Neuronal stem cell (in vitro differentiated cells): ENCODE results near the gene RNF212.
A peak's percentile ranks its signal among the peaks of the same experiment; 100 is the strongest.

Source experiments
- DNase-seq: peaks from one replicate; pipeline ENCODE4 v3.0.0-alpha.2; 2013; ENCODE audit warnings: low spot score
- H2AFZ ChIP-seq: one replicate; pipeline ENCODE4 v1.6.1; 2013; ENCODE audit warnings: mild to moderate bottlenecking, low read length, inconsistent platforms
- H2AK5ac ChIP-seq: 2 replicates; pipeline ENCODE4 v1.6.1; 2013; ENCODE audit warnings: low read depth, mild to moderate bottlenecking, inconsistent platforms, low read length, moderate library complexity, mixed read lengths
- H2BK120ac ChIP-seq: 2 replicates; pipeline ENCODE4 v1.6.1; 2013; ENCODE audit warnings: low read depth, mild to moderate bottlenecking, inconsistent platforms, low read length, moderate library complexity, mixed read lengths
- H2BK12ac ChIP-seq: one replicate; pipeline ENCODE4 v1.6.1; 2013; ENCODE audit warnings: low read length, inconsistent platforms
- H2BK15ac ChIP-seq: 2 replicates; pipeline ENCODE4 v1.6.1; 2013; ENCODE audit warnings: mild to moderate bottlenecking, low read length, inconsistent platforms, mixed read lengths
- H2BK5ac ChIP-seq: one replicate; pipeline ENCODE4 v1.6.1; 2013; ENCODE audit warnings: inconsistent platforms, mild to moderate bottlenecking, low read length, moderate library complexity
- H3K14ac ChIP-seq: one replicate; pipeline ENCODE4 v1.6.1; 2013; ENCODE audit warnings: low read length, inconsistent platforms
- H3K18ac ChIP-seq: 2 replicates; pipeline ENCODE4 v1.6.1; 2013; ENCODE audit warnings: low read length, inconsistent platforms
- H3K23ac ChIP-seq: 2 replicates; pipeline ENCODE4 v1.6.1; 2013; ENCODE audit warnings: low read depth, mild to moderate bottlenecking, mixed read lengths, low read length, inconsistent platforms; ENCODE audit not compliant: poor library complexity
- H3K27ac ChIP-seq: replicated peaks from 3 replicates; pipeline ENCODE4 v1.5.1; 2013; ENCODE audit warnings: low read length, inconsistent platforms
- H3K27me3 ChIP-seq, 3 experiments: 2 replicates each; pipeline ENCODE4 v1.6.1; 2013; ENCODE audit warnings: low read length in 3 of 3, mild to moderate bottlenecking in 2 of 3, inconsistent platforms in 1 of 3, low read depth in 1 of 3, mixed read lengths in 1 of 3, moderate library complexity in 1 of 3; ENCODE audit not compliant: control insufficient read depth in 3 of 3, insufficient read depth in 3 of 3
- H3K36me3 ChIP-seq, 2 donors: replicated peaks in 1 of 2; 2 replicates each; pipeline ENCODE4 v1.6.1; 2013; ENCODE audit warnings: low read length in 2 of 2; ENCODE audit not compliant: control insufficient read depth in 2 of 2, insufficient read depth in 2 of 2
- H3K4ac ChIP-seq: 2 replicates; pipeline ENCODE4 v1.6.1; 2013; ENCODE audit warnings: inconsistent platforms, mild to moderate bottlenecking, low read length, moderate library complexity
- H3K4me1 ChIP-seq, 2 donors: 1 replicate in 1 of 2; 2 replicates in 1 of 2; pipeline ENCODE4 v1.6.1; 2013; ENCODE audit warnings: low read length in 2 of 2, low read depth in 1 of 2; ENCODE audit not compliant: control insufficient read depth in 2 of 2, insufficient read depth in 1 of 2
- H3K4me2 ChIP-seq: one replicate; pipeline ENCODE4 v1.6.1; 2013; ENCODE audit warnings: mild to moderate bottlenecking, low read length, inconsistent platforms; ENCODE audit not compliant: insufficient read depth, poor library complexity, severe bottlenecking
- H3K4me3 ChIP-seq, 2 donors: 2 replicates each; pipeline ENCODE4 v1.5.1; 2013; ENCODE audit warnings: low read length in 2 of 2, mild to moderate bottlenecking in 2 of 2, inconsistent platforms in 1 of 2, moderate library complexity in 1 of 2
- H3K79me1 ChIP-seq: one replicate; pipeline ENCODE4 v1.6.1; 2013; ENCODE audit warnings: low read depth, mild to moderate bottlenecking, inconsistent platforms, low read length, moderate library complexity
- H3K9ac ChIP-seq: one replicate; pipeline ENCODE4 v1.6.1; 2013; ENCODE audit warnings: mild to moderate bottlenecking, low read depth, low read length, inconsistent platforms; ENCODE audit not compliant: poor library complexity
- H3K9me3 ChIP-seq, 2 donors: replicated peaks in 1 of 2; 2 replicates each; pipeline versions ENCODE3 to v1.6.1; 2013; ENCODE audit warnings: low read length in 2 of 2, mild to moderate bottlenecking in 2 of 2, inconsistent platforms in 1 of 2, low read depth in 1 of 2, mixed read lengths in 1 of 2, moderate library complexity in 1 of 2; ENCODE audit not compliant: control insufficient read depth in 2 of 2, insufficient read depth in 1 of 2
- H4K8ac ChIP-seq: one replicate; pipeline ENCODE4 v1.6.1; 2013; ENCODE audit warnings: low read depth, mild to moderate bottlenecking, inconsistent platforms, low read length, moderate library complexity
- H4K91ac ChIP-seq: one replicate; pipeline ENCODE4 v1.6.1; 2013; ENCODE audit warnings: low read length, low read depth, mild to moderate bottlenecking, inconsistent platforms; ENCODE audit not compliant: poor library complexity
- WGBS, 2 donors: extraction: QIAGEN DNeasy Blood & Tissue Kit; methylation state at CpG; one replicate each; pipeline ENCODE4 v1.1.7; 2013; ENCODE audit warnings: missing lambda C conversion rate in 2 of 2, mixed read lengths in 1 of 2; ENCODE audit not compliant: insufficient read length in 2 of 2, insufficient replicate concordance in 1 of 2; ENCODE audit errors: extremely low coverage in 2 of 2; 5-methylcytosine and 5-hydroxymethylcytosine counted together

Gene RNF212

DNA sequence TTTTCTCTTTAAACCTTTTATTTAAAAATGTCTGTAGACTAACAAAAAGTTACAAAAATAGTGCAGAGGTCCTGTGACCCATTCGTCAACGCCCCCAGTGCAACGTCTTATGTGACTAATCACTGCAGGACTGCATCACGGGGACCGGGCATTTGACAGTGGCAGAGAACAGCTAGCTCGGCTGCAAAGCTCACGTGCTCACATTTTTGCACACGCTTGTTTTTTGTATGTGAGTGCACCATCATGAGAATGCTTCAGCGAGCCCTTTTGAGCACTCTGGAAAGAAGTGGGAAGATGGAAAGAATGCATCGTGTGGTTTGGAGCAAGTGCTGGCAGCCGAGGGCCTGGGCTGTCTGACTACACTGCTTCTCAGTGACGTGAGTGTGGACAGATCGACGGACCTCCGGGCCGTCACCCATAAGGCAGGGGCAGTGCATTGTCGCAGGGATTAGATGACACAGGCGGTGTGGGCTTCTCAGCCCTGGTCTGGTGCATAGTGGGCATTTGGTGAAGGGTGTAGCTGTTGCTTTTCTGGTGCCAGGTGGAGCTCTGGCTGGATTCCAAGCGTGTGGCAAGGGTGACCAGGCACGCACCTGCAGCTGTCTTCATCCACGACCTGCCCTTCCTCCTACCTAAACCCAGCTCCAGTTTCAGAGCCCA, 41.3 kb upstream of the RNF212 start:
- no peak overlapping the region for H3K27ac ChIP-seq
- peaks cover 2 to 34% (median 3%) of the 10 kb centered on the region in 3 experiments for H3K27me3 ChIP-seq
- H3K4me1 ChIP-seq = no peaks in the 10 kb centered on the region
- no peak overlapping the region for H2BK120ac ChIP-seq
- peaks cover 0 to 1% of the 10 kb centered on the region in 2 donors for H3K9me3 ChIP-seq
- no peak overlapping the region for H3K9ac ChIP-seq
- no peak overlapping the region for H4K91ac ChIP-seq
- no peak overlapping the region for H2BK5ac ChIP-seq
- H3K79me1 ChIP-seq = peaks cover 1% of the 10 kb centered on the region
- peak overlapping the region in 1 of 2 donors; percentile 38 for H3K4me3 ChIP-seq
- H3K23ac ChIP-seq = no peak overlapping the region
- no peak overlapping the region for H2BK15ac ChIP-seq
- H3K14ac ChIP-seq = no peak overlapping the region
- H3K4ac ChIP-seq = no peak overlapping the region
- H4K8ac ChIP-seq = no peak overlapping the region
- no peak overlapping the region for H3K4me2 ChIP-seq
- H2AFZ ChIP-seq = no peak overlapping the region
- H2BK12ac ChIP-seq = no peak overlapping the region
- no CpG with 5 or more reads among the region's 21 CpGs for WGBS, 2 donors
- DNase-seq = no peak
- no peaks in the 10 kb centered on the region for H3K36me3 ChIP-seq
- H3K18ac ChIP-seq = no peak overlapping the region
- H2AK5ac ChIP-seq = peak overlapping the region; percentile 1

DNA sequence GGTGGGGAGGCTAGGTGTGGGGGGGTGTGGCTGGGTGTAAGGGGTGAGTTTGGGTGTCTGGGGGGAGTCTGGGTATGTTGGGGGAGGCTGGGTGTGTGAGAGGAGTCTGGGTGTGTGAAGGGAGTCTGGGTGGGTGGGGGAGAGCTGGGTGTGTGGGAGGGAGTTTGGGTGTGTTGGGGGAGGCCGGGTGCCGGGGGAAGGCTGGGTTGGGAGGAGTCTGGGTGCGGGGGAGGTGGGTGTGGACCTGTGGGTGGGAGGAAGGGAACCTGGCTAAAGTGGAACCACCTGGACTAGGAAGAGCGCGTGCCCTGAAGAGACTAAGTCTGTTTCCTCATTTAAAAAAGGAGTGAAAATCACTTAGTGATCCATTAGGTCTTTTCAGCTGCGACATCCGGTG, 40.8 kb upstream of the RNF212 start:
- no peak overlapping the region for H3K4me2 ChIP-seq
- no peak overlapping the region for H3K23ac ChIP-seq
- H3K14ac ChIP-seq = no peak overlapping the region
- peaks cover 0 to 1% of the 10 kb centered on the region in 2 donors for H3K9me3 ChIP-seq
- no peak overlapping the region for H4K91ac ChIP-seq
- no peak overlapping the region for H2BK5ac ChIP-seq
- H3K4me1 ChIP-seq = no peaks in the 10 kb centered on the region
- H2AFZ ChIP-seq = no peak overlapping the region
- no peak overlapping the region for H3K27ac ChIP-seq
- no peak overlapping the region for H3K18ac ChIP-seq
- H3K79me1 ChIP-seq = peaks cover 2% of the 10 kb centered on the region
- H2BK12ac ChIP-seq = no peak overlapping the region
- H3K9ac ChIP-seq = no peak overlapping the region
- no peak overlapping the region for H4K8ac ChIP-seq
- H3K27me3 ChIP-seq = peaks cover 2 to 34% (median 3%) of the 10 kb centered on the region in 3 experiments
- WGBS, 2 donors = no CpG with 5 or more reads among the region's 7 CpGs
- DNase-seq = no peak
- no peak overlapping the region for H3K4ac ChIP-seq
- H3K36me3 ChIP-seq = no peaks in the 10 kb centered on the region
- H2BK120ac ChIP-seq = no peak overlapping the region
- no peak overlapping the region for H2BK15ac ChIP-seq
- no peak overlapping the region for H3K4me3 ChIP-seq
- no peak overlapping the region for H2AK5ac ChIP-seq

DNA sequence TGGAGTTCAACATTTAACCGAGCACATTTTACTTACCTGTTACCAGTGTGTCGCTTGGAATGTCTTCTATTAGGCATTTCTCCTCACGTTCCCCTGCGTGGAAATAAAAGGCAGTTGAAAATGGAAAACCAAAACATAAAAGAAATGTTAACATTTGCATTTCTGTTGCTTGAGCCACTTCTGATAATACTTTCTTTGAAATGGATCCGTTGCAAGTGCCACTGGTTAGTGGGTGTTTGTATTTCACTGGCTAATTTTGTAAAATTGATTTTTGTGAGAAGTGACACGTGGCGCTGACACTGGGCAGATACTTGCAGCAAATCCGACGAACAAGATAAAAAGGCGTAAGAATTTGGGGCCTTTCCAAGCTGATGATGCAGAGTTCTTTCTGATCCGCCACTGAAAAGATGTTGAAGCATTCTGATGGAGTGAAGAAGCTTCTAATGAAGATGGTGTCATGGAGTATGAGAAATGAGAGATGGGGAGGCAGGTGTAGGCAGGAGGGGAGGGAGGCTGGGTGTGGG, 40.3 kb upstream of the RNF212 start:
- no CpG with 5 or more reads among the region's 11 CpGs for WGBS, 2 donors
- no peak overlapping the region for H3K27ac ChIP-seq

DNA sequence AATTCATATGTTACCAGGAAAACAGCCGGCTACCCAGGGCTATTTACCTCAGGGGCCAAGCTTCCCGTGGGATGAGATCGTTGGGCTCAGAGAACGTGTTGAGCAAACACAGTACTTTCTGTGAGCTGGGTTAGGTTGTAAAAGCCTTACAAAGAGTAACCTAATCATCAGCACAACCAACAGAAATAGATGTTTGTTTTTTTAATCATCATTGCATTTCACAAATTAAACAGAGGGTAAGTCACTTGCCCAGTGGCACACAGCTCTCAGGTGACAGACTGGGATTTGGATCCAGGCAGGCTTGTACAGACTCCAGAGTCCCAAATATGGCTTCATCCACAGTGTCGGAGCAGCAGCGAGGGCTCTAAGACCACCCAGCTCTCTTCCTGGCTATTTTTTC, 38.9 kb upstream of the RNF212 start:
- Histone ChIP-seq H3K27ac (no peak overlapping the region), H3K36me3 (no peaks in the 10 kb centered on the region), H4K91ac (no peak overlapping the region), H3K4me2 (no peak overlapping the region), H2BK5ac (no peak overlapping the region), H2BK15ac (no peak overlapping the region), H3K4me1 (no peaks in the 10 kb centered on the region), H3K27me3 (peaks cover 2 to 32% (median 3%) of the 10 kb centered on the region in 3 experiments), H3K18ac (peak overlapping the region; percentile 71), H2BK12ac (no peak overlapping the region), H3K23ac (no peak overlapping the region), H3K4ac (no peak overlapping the region), H3K14ac (no peak overlapping the region), H4K8ac (no peak overlapping the region), H2AK5ac (no peak overlapping the region), H2AFZ (no peak overlapping the region), H3K79me1 (peaks cover 2% of the 10 kb centered on the region), H3K9me3 (peaks cover 0 to 1% of the 10 kb centered on the region in 2 donors), H2BK120ac (no peak overlapping the region), H3K9ac (no peak overlapping the region), H3K4me3 (no peak overlapping the region)
- no CpG with 5 or more reads among the region's 6 CpGs for WGBS, 2 donors
- DNase-seq = no peak

More for the DNA sequence above, 40.3 kb upstream of the RNF212 start:
- no peak overlapping the region for H3K14ac ChIP-seq
- peaks cover 2 to 34% (median 3%) of the 10 kb centered on the region in 3 experiments for H3K27me3 ChIP-seq
- H2BK5ac ChIP-seq = no peak overlapping the region
- no peak overlapping the region for H4K91ac ChIP-seq
- H3K23ac ChIP-seq = no peak overlapping the region
- H3K36me3 ChIP-seq = no peaks in the 10 kb centered on the region
- DNase-seq = no peak
- no peak overlapping the region for H2BK12ac ChIP-seq
- no peak overlapping the region for H3K9ac ChIP-seq
- H3K18ac ChIP-seq = no peak overlapping the region
- H4K8ac ChIP-seq = no peak overlapping the region
- no peak overlapping the region for H2BK15ac ChIP-seq
- no peak overlapping the region for H2AFZ ChIP-seq
- no peak overlapping the region for H3K4me3 ChIP-seq
- no peak overlapping the region for H3K4ac ChIP-seq
- no peak overlapping the region for H3K4me2 ChIP-seq
- H2AK5ac ChIP-seq = no peak overlapping the region
- peaks cover 2% of the 10 kb centered on the region for H3K79me1 ChIP-seq
- peaks cover 0 to 1% of the 10 kb centered on the region in 2 donors for H3K9me3 ChIP-seq
- no peak overlapping the region for H2BK120ac ChIP-seq
- no peaks in the 10 kb centered on the region for H3K4me1 ChIP-seq
